Gastrocnemius medialis (tissue), 4 donors: ENCODE results near the gene FGF22.

Experiments
- POLR2A ChIP-seq, 2 donors: fragments of 450-650 bp; IDR thresholded peaks; one replicate each; pipeline ENCODE4 v1.6.1; 2017; ENCODE audit warnings: antibody characterized with exemption in 2 of 2, mild to moderate bottlenecking in 2 of 2, moderate library complexity in 2 of 2
- TF ChIP-seq, protein P1 (sequence below), 5 experiments: fragments of 450-650 bp in 3 of 5; fragments of 200-600 bp in 2 of 5; sonication (generic) in 2 of 5; IDR thresholded peaks in 4 of 5; conservative IDR thresholded peaks in 1 of 5; 1 replicate in 4 of 5; 2 replicates in 1 of 5; pipeline ENCODE4 v1.5.1; 2016 to 2019; ENCODE audit warnings: antibody characterized with exemption in 5 of 5, mild to moderate bottlenecking in 3 of 5, moderate library complexity in 3 of 5

DNA sequence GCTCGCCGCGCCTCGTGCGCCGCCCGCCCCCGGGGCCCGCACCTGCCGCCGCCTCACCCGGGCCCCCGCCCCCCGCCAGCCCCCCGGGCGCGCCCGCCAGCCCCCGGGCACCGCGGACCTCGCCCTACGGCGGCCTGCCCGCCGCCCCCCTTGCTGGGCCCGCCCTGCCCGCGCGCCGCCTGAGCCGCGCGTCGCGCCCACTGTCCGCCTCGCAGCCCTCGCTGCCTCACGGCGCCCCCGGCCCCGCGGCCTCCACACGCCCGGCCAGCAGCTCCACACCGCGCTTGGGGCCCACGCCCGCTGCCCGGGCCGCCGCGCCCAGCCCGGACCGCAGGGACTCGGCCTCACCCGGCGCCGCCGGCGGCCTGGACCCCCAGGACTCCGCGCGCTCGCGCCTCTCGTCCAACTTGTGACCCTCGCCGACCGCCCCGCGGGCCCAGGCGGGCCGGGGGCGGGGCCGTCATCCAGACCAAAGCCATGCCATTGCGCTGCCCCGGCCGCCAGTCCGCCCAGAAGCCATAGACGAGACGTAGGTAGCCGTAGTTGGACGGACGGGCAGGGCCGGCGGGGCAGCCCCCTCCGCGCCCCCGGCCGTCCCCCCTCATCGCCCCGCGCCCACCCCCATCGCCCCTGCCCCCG is 23.5 kb upstream of the FGF22 start:
- TF ChIP-seq, protein P1, sequence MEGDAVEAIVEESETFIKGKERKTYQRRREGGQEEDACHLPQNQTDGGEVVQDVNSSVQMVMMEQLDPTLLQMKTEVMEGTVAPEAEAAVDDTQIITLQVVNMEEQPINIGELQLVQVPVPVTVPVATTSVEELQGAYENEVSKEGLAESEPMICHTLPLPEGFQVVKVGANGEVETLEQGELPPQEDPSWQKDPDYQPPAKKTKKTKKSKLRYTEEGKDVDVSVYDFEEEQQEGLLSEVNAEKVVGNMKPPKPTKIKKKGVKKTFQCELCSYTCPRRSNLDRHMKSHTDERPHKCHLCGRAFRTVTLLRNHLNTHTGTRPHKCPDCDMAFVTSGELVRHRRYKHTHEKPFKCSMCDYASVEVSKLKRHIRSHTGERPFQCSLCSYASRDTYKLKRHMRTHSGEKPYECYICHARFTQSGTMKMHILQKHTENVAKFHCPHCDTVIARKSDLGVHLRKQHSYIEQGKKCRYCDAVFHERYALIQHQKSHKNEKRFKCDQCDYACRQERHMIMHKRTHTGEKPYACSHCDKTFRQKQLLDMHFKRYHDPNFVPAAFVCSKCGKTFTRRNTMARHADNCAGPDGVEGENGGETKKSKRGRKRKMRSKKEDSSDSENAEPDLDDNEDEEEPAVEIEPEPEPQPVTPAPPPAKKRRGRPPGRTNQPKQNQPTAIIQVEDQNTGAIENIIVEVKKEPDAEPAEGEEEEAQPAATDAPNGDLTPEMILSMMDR (IDR thresholded peaks at IDR 0.05 in 4 of 5, conservative IDR thresholded peaks at IDR 0.05 in 1 of 5): no peak
- TF ChIP-seq POLR2A (IDR thresholded peaks at IDR 0.05): no peak
